Left colon (tissue), 2 donors: ENCODE data around the gene GCNT2. TPM values are rescaled to one million over a fixed set of nuclear protein-coding genes. Genes with fewer than 3 reads are reported as not detected.
A peak's percentile ranks its signal among the peaks of the same experiment; 100 is the strongest.
"Not testable (repeated sequence)": the region's sequence is repeated elsewhere in the genome, so short reads cannot be mapped to it uniquely, and the experiment has no call there.

ENCODE experiments used
- ATAC-seq: fragments of 200-7000 bp; cut with Tn5 transposase; one replicate; pipeline ENCODE4 v1.9.1; 2020; ENCODE audit warnings: mild to moderate bottlenecking, moderate library complexity
- DNase-seq, 2 donors: peaks; one replicate each; pipeline ENCODE4 v3.0.0-alpha.2; 2020
- intact Hi-C, 2 donors: fragments of 100-400 bp; cut with DNase I in 1 of 2; cut with micrococcal nuclease in 1 of 2; formaldehyde crosslinking; loops; one replicate each; pipeline versions ENCODE4 v1.11.2 to v1.14.0; 2022; cut with DNase I, micrococcal nuclease
- long read RNA-seq: library from polyadenylated mRNA; unstranded; transcript quantifications from one replicate; pipeline ENCODE4 v2.0.0, GENCODE V29; 2021
- total RNA-seq, 2 donors: library from RNA; stranded (reverse); fragmentation: NEBNext Ultra II Directional; extraction: Animal tissue kit (Norgen Biotek cat#: 25700); gene quantifications; one replicate each; pipeline ENCODE4 v1.2.1, GENCODE V29; 2021
- donor health status: DM: no; HTN: no; CAD: no.
- donor health status: DM: yes; HTN: yes; CAD: no.

The GCNT2 gene
- total RNA-seq: 10 to 100 TPM; 12.2 to 20.3 TPM
- long read RNA-seq, full-length matches to known transcripts: 5 of 9 reads
- long read RNA-seq, partial matches to known transcripts: 0 of 9 reads
- long read RNA-seq, other reads (novel, unspliced or antisense): 4 of 9 reads

DNA sequence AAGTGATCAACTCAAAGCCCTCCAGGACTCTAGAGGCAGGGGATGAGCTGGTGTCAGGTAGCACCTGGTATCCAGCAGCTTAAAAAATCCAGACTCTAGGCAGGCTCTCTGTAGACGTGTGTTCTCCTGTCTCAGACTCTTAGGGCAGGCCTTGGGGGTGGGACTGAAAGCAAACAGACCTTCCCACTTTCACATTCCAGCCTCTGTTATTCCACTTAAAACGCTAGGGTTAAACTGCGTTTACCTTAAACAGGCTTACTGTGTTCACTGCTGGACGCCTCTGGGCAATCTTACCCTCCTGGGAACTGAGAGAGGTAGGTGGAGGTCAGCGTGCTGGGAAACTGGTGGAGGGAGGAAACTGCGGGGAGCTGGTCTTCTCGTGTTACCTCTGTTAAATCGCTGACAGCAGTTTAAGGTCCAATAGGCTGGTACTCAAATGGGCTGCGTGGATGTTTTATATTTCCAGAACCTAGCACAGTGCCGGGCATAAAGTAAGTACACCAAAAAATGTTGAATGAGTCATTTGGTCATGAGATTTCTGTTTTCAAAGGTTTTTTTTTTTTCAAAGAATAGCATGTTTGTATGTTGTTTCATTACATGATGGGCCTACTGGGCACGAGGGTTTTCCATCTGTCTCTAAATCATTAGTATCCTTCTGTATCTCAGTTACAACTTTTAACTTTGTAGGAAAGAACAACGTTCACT is at the start of gene GCNT2:
Gene GCNT2 (plus strand): TSS at position 248 of the 705 bp plus-strand sequence. CDS start 7,561 bp downstream, outside the sequence.
- intact Hi-C loops: no loop called here
- ATAC-seq (peak; percentile 77), DNase-seq (peak in 1 of 2 donors; percentile 38)

GRCh38 chr6:10472634-10473033 is 48.5 kb upstream of the GCNT2 start:
- DNase-seq: no peak
- intact Hi-C loops: no loop called here
- ATAC-seq: no peak

- DNase-seq (no peak), ATAC-seq (no peak)
- intact Hi-C loops: loop anchor here in 1 of 2 donors (5.0 kb wide), 1 partner anchor 324 kb away; no protein-coding TSS in a partner anchor
These were observed 42.7 kb upstream of the GCNT2 start for GRCh38 chr6:10478187-10479040.

- no peak for ATAC-seq
- intact Hi-C loops: loop anchor here in 1 of 2 donors (5.0 kb wide), 1 partner anchor 322 kb away; no protein-coding TSS in a partner anchor
- no peak for DNase-seq
These were observed 41.0 kb upstream of the GCNT2 start for GRCh38 chr6:10479939-10480700.

DNA sequence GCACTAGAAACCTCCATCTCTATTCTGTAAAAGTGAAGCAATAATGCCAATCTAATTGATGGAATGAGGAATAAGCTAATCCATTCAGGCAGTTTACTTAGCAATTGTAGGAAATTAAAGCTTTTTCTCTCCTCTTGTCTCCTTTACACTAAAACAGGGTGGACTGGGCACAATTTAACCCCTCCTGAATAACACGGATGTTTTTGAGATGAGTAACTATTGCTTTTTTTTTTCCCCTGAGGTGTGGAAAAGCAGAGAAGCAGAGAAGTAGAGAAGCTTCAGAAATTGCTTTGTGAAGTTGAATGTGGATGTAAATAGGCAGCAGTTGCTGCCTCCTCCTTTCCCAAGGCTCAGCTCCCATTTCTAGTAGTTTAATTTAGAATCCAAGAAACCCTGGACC is 40.0 kb upstream of the GCNT2 start:
- no peak for DNase-seq
- no peak for ATAC-seq
- intact Hi-C loops: no loop called here

DNA sequence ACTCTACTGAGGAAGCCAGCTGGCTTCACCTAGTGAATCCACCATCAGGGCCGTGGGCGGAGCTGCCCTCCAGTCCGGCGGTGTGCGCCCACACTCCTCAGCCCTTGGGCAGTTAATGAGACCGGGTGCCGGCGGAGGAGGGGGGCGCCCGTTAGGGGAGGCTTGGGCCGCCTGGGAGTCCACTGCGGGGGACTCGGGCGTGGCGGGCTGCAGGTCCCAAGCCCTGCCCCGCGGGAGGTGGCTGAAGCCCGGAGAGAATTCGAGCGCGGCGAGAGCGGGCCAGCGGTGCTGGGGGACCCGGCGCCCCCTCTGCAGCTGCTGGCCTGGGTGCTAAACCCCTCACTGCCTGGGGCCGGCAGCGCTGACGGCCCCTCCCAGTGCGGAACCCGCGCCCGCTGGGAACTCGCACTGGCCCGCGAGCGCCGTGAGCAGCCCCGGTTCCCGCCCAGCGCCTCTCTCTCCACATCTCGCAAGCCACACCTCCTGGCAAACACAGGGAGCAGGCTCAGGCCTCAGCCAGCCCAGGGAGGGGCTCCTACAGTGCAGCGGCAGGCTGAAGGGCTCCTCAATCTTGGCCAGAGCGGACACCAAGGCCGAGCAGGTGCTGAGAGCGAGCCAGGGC is 38.4 kb upstream of the GCNT2 start:
- ATAC-seq: no peak
- intact Hi-C loops: no loop called here
- no peak for DNase-seq

GRCh38 chr6:10484912-10485311 is 36.2 kb upstream of the GCNT2 start:
- DNase-seq (no peak), ATAC-seq (no peak)
- intact Hi-C loops: no loop called here

DNA sequence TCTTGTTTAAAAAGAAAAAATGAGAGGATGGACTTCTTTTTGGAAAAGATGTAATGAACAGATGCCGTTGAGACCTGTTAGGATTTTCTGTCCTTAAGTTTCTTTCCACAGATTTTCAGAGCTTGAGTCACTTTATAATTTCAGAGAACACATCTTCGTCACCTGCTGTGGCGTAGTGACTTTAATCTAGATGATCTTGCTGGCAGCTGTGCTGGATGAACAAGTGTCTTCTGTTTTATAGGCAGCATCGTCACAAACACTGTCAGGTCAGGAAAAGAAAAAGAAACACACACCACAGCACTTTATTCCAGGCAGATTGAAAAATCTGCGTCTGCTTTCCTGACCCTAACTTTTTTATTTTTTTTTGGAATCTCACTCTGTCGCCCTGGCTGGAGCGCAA is 35.7 kb upstream of the GCNT2 start:
- intact Hi-C loops: no loop called here
- DNase-seq (no peak), ATAC-seq (no peak)

DNA sequence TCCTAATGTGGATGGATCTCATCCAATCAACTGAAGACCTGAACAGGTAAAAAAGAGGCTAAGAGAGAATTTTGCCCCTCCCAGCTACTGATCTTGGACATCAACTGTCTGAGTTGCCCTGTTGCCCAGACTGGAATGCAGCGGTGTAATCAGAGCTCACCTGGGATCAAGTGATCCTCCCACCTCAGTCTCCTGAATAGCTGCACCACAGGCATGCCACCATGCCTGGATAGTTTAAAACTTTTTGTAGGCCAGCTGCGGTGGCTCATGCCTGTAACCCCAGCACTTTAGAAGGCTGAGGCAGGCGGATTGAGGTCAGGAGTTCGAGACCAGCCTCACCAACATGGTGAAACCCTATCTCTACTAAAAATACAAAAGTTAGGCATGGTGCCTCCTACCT is 34.9 kb upstream of the GCNT2 start:
- DNase-seq (no peak), ATAC-seq (no peak)
- intact Hi-C loops: no loop called here

DNA sequence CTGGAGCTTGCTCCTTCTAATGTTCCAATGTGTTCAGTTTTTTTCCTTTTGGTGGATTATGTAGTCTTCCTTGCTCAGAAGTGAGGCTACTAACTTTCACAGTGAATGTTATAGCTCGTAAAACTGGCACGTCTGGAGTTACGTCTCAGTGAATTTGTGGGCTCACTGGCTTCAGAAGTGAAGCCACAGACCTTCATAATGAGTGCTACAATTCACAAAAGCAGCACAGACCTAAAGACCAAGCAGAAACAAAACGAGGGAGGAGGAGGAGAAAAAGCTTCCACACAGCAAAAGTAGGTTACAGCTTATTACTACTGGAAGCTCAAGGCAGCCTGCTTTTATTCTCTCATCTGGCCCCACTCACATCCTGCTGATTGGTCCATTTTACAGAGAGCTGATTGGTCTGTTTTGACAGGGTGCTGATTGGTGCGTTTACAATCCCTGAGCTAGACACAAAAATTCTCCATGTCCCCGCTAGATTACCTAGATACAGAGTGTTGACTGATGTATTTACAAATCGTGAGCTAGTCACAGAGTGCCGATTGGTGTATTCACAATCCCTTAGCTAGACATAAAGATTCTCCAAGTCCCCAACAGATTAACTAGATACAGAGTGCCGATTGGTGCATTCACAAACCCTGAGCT is 34.1 kb upstream of the GCNT2 start:
- intact Hi-C loops, DNase-seq, ATAC-seq: not testable (repeated sequence)

GRCh38 chr6:10487668-10488327 is 33.4 kb upstream of the GCNT2 start:
- ATAC-seq (no peak), DNase-seq (no peak)
- intact Hi-C loops: no loop called here

- no peak for ATAC-seq
- intact Hi-C loops: no loop called here
- DNase-seq: no peak
These were observed 29.7 kb upstream of the GCNT2 start for GRCh38 chr6:10491463-10491862.

GRCh38 chr6:10491905-10492304 is 29.2 kb upstream of the GCNT2 start:
- ATAC-seq: not testable (repeated sequence)

DNA sequence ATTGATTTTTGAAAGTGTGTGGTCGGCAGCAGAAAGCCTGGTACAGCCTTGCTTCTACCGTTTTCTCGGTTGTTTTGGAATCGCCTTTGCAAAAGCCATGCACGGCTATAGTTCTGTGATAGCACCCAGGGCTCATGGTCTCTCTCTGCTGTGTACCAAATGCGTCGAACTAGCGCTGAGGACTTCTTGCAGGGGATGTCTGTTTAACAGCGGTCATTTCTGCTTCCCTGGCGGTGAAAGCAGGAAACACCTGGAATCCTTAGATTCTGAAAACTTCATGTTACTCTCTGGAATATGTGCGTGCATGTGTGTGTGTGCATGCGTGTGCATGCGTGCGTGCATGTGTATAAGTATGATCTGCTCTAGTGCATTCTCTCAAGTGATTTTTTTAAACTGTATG is 26.1 kb upstream of the GCNT2 start:
- intact Hi-C loops: no loop called here

More at GRCh38 chr6:10491905-10492304, 29.2 kb upstream of the GCNT2 start:
- DNase-seq, intact Hi-C loops: not testable (repeated sequence)

GRCh38 chr6:10505529-10505928 is 15.6 kb upstream of the GCNT2 start:
- ATAC-seq: no peak
- intact Hi-C loops: loop anchor here in 1 of 2 donors (10.0 kb wide), 2 partner anchors 179 to 299 kb away; no protein-coding TSS in a partner anchor
- no peak for DNase-seq

More for the DNA sequence above, 26.1 kb upstream of the GCNT2 start:
- no peak for ATAC-seq
- DNase-seq: no peak

GRCh38 chr6:10507298-10507697 is 13.9 kb upstream of the GCNT2 start:
- intact Hi-C loops: loop anchor here in 1 of 2 donors (10.0 kb wide), 2 partner anchors 178 to 298 kb away; no protein-coding TSS in a partner anchor
- ATAC-seq (no peak), DNase-seq (no peak)

DNA sequence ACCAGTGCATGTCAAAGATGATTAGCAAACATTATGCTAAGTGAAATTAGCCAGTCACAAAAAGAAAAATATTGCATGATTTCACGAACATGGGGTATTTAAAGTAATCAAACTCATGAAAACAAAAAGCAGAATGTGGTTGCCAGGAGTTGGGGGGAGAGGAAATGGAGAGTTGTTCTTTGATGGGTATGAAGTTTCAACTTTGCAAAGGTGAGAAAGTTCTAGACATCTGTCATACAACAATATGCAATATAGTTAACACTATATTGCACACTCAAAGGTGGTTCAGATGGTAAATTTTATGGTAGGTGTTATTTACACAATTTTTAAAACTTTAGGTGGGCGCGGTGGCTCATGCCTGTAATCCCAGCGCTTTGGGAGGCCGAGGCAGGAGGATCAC is 13.4 kb upstream of the GCNT2 start:
- ATAC-seq: no peak
- DNase-seq: no peak
- intact Hi-C loops: loop anchor here in 1 of 2 donors (10.0 kb wide), 2 partner anchors 177 to 297 kb away; no protein-coding TSS in a partner anchor
